NCI-H446 treated with DMSO at 0.1 percent for 48 hours (cell line): Measurements from ENCODE around the gene OSMR.

Source experiments
- DNase-seq: peaks from one replicate; lab custom pipeline; 2025; lab: John Stamatoyannopoulos, UW

The OSMR gene

DNA sequence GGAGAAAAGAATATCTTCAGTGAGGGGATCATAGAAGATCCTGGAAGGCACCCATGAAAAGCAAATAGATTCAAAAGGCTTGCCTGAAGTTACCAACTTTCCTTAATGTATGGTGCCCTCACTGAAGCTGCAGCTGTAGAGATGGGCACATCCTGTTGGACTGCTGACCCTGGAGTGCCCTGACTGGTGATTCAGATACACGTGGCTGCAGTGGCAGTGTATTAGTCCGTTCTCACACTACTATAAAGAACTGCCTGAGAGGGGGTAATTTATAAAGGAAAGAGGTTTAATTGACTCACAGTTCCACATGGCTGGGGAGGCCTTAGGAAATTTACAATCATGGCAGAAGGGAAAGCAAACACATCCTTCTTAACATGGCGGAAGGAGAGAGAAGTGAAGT is 80.3 kb downstream of the OSMR start:
- no peak for DNase-seq

DNA sequence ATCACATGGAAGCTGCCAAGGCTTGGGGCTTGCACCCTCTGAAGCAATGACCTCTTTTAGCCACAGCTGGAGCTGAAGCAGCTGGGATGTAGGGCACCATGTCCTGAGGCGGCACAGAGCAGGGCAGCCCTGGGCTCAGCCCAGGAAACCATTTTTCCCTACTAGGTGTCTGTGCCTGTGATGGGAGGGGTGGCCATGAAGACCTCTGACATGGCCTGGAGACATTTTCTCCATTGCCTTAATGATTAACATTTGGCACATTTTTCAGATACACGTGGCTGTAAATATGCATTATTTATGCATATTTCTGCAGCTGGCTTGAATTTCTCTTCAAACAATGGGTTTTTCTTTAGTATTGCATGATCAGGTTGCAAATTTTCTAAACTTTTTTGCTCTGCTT is 81.7 kb downstream of the OSMR start:
- DNase-seq, result no peak

DNA sequence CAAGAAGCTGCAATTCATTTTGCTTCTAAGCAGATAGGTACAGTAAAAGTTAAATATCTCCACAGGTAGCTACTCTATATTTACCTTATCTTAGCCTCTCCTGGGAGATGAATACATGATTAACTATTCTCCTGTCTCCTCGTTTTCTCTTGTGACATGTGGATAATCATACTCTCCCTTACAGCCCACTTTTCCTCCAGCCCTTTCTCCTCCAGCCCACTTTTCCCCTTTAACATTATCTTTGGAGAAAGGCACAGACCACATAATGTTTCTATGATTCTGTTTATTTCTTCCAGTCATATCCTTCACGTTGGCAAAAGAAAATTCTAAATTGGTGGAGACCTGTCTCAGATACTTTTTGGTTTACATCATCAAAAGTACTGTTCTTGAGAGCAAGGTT is 84.0 kb downstream of the OSMR start:
- DNase-seq, result no peak

GRCh38 chr5:38931731-38932130 is 85.9 kb downstream of the OSMR start:
- no peak for DNase-seq

DNA sequence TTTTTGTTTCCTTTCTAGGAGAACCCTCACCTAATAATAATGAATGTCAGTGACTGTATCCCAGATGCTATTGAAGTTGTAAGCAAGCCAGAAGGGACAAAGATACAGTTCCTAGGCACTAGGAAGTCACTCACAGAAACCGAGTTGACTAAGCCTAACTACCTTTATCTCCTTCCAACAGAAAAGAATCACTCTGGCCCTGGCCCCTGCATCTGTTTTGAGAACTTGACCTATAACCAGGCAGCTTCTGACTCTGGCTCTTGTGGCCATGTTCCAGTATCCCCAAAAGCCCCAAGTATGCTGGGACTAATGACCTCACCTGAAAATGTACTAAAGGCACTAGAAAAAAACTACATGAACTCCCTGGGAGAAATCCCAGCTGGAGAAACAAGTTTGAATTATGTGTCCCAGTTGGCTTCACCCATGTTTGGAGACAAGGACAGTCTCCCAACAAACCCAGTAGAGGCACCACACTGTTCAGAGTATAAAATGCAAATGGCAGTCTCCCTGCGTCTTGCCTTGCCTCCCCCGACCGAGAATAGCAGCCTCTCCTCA is 87.1 kb downstream of the OSMR start:
- no peak for DNase-seq

- no peak for DNase-seq
Observed at GRCh38 chr5:38935437-38935836, 89.6 kb downstream of the OSMR start.

- DNase-seq, result no peak
Observed at GRCh38 chr5:38936269-38936668, 90.5 kb downstream of the OSMR start.

GRCh38 chr5:38938424-38938823 is 92.6 kb downstream of the OSMR start:
- DNase-seq, result no peak

- no peak for DNase-seq
Observed at GRCh38 chr5:38938973-38939372, 93.2 kb downstream of the OSMR start.

GRCh38 chr5:38940230-38940858 is 94.5 kb downstream of the OSMR start:
- DNase-seq, result no peak

- DNase-seq, result no peak
Observed at GRCh38 chr5:38941912-38942311, 96.1 kb downstream of the OSMR start.

DNA sequence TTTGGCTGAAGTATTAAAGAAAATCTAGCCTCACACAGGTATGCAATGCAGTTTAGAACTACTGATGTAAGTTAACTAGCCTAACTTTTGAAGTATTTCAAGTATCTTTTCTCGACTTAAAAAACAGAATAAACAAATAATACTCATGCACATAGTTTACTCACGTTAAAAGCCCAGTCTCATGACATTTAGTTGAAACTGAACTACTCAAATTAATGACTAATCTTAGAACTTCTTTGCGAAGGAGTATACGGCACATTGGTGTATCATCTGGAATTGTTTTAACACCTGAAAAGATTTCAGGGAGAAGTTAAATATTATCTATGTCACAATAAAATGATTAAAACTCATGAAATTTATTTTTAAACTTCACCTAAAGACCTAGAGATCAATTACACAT is 98.5 kb downstream of the OSMR start:
- DNase-seq, result no peak

- DNase-seq, result no peak
Observed at GRCh38 chr5:38948501-38948900, 102.7 kb downstream of the OSMR start.

- DNase-seq, result no peak
Observed at GRCh38 chr5:38953426-38954012, 107.7 kb downstream of the OSMR start.

- DNase-seq, result no peak
Observed at GRCh38 chr5:38961691-38962090, 115.9 kb downstream of the OSMR start.

GRCh38 chr5:38968665-38969064 is 122.9 kb downstream of the OSMR start:
- no peak for DNase-seq

DNA sequence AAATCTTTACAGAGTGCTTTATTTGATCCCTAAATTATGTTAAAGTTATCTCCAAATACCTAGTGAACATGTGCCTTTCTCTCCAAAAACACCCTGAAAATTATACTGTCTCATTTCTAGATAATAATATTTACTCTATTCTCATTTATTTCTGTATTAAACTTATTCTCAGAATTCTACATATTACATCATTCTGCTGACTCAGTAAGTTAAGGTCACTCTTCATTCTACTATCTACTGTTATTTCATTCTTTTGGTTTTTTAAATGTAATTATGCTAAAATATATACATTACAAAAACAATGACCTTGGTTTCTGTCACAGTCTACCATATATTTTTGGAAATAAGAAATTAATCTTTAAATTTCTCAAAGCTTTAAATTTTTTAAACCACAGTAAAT is 132.2 kb downstream of the OSMR start:
- DNase-seq, result no peak

DNA sequence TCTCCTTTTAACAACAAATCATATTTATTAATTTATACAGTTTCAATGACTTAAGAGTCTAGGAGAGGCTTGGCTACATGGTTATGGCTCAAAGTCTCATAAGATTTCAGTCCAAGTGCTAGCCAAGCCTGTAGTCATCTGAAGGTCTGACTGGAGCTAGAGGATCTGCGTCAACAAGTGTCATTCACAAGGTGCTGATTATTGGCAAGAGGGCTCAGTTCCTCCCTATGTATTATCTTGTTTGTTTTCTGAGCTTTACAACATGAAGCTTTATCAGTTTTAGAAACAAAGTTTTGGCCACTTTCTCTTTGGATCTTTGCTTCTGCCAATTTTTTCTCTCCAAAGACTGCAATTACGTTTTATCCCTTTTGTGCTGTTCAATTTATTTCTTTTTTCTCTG is 133.7 kb downstream of the OSMR start:
- no peak for DNase-seq
